Activated gamma-delta T cell (primary cell): ENCODE data around the gene SNORC.

Source experiments
- DNase-seq: peaks from one replicate; lab custom pipeline; 2025; lab: John Stamatoyannopoulos, UW

The SNORC gene

DNA sequence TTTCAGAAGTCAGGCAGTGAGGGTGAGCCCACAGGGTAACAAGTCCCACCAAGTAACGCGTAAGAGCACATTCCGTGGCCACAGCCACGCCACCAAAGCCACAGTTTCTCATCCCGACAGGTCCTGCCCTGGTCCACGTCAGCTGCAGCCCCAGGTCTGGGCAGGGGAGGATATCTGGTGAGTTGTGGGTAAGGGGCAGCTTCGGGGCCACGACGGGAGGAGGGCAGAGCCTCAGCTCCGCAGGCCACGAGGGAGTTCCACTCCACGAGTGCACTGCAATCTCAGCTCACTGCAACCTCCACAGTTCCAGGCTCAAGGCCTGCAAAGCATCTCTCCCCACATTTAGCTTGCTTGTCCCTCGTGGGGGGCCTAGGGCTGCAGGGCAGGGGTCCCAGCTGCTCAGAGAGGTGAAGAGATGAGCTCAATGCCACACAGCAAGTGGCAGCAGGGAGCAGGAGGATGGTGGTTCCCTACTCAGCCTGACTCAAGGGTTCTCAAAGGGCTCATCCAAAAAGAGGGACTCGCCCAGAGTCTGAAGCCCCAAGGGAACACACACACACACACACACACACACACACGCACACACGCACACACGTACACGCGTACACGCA lies 12.5 kb downstream of the SNORC start:
- DNase-seq: no peak

DNA sequence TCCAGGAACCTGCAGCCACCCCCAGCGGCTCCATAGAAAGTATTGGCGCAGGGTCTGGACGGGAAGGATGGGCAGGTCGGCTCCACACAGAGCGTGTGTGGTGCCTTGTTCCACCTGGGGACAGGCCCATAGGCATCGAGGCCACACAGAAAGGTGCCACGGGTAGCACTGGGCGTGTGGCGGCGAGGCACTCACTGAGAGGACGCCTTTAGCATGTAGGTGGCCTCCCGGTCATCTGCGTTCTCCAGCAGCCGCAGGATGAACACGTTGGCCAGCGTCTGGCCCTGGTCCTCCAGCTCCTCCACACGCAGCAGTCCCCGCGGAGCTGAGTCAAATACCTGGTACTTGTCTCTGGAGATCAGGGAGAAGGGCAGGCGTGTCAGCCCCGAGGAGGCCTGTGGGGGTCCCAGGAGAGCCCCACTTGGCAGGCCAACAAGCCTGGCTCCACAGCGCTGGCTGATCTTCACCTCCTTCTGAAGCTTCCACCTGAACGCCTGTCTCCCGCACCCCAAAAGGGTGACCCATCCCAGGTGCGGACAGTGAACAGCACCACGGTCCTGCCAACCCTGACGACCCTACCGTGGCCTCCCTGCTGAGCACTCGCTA lies 13.2 kb downstream of the SNORC start:
- no peak for DNase-seq

DNA sequence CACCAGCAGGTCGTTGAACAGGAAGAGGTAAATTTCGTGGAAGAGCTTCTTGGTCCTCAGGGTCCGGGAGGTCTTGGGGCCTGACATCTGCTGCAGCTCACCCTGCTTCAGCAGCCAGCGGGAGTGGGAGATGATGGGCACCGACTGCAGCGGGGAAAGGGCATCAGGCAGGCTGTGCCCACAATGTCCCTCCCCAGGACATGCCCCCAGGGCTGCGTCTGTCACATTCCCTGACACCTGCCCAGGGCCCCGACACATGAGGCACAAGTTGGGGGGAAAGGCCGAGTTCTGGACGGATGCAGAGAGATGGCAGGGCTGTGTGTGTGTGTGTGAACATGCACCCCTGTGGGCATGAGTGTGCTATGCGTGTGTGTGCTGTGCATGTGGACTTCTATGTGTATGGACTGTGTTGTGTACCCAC lies 13.9 kb downstream of the SNORC start:
- DNase-seq: no peak

DNA sequence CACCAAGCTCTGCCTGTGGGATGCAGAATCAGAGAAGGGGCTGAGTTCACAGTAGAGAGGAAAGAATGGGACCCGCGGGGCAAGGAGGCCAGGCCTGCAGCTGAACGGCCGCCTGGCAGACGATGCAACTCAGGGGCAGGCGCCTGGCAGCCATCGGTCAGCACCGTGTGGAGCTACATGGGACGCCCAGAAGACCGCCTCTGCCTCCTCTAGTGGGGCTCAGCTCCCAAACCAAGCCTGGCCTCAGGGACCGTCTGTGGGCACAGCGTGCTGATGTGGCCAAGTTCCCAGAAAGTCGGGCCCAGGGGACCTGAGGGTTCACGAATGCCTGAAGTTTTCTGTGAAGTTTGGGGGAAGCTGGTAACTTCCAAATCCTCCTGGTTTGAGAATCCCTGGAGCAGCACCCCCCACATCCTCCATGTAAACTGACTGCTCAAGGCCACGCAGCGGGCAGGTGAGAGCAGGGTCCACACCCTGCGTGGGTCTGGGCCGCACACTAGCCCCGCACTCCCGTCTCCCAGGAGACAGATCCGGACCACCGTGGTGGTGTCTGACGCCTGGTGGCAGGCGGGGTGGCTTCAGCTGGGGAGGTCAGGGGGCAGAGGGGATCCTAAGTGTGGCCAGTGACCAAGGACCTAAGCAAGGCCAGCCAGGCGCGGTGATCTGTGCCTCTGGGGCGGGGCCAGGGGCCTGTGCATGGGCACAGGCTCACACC lies 14.6 kb downstream of the SNORC start:
- DNase-seq: no peak

DNA sequence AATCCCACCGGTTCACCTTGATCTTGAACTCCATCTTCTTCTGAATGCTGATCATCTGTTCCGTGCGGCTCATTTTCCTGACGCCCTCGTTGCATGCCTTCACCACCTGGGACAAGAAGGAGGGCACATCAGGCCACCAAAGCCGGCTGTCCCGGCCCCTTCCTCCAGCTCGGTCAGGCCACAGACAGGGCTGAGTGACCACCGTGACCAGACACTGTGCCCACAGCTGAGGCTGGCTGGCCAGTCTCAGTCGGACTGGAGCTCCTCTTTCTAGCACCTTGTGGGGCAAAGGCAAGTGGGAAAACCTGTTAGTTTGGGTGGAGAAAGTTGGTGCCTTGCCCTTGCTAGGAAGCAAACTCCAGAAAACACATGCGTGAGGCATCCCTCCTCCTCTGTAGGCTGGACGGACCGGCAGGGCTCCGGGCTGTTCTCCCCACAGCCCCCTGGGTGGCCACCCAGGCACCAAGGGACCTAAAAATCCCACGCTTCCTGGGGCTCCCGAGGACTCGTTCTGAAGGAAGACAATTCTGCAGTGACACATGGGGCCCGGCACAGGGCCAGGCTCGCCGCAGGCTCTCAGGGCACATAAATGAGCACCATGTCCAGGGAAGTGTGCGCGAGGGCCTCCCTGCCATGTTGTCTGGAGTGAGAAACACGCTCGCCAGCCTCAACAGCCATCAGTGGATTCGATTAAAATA lies 15.3 kb downstream of the SNORC start:
- no peak for DNase-seq

DNA sequence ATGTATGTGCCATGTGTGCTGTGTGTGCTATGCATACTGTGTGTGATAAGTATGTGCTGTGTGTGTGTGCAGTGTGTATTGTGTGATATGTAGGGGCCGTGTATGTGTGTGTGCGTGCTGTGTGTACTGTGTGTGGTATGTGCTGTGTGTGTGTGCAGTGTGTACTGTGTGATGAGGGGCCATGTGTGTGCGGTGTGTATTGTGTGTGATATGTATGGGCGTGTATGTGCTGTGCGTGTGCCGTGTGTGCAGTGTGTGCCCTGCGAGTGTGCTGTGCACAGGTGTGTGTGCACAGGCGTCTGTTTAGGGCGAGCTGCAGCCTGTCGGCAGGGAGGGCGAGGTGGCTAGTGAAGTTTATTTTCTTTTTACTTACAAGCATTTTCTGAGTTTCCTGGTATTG lies 16.1 kb downstream of the SNORC start:
- DNase-seq: no peak

DNA sequence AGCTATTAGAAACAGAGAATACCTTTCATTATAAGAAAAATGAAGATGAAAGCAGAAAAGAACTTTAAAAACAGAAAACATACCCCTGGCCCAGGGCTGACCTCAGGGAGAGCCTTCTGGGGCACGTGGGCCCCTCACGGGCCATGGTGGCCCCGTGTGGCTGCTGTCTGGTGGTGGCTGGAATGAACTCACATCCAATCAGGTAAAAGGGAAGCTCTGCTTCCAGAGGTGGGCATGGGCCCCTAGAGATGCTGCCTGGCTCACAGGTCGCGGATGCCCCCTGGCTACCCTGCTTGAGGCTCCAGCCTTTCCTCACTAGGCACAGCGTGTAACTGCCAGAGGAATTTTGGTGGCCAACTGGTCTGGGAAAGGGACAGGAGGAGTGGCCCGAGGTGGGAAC lies 16.6 kb downstream of the SNORC start:
- no peak for DNase-seq

DNA sequence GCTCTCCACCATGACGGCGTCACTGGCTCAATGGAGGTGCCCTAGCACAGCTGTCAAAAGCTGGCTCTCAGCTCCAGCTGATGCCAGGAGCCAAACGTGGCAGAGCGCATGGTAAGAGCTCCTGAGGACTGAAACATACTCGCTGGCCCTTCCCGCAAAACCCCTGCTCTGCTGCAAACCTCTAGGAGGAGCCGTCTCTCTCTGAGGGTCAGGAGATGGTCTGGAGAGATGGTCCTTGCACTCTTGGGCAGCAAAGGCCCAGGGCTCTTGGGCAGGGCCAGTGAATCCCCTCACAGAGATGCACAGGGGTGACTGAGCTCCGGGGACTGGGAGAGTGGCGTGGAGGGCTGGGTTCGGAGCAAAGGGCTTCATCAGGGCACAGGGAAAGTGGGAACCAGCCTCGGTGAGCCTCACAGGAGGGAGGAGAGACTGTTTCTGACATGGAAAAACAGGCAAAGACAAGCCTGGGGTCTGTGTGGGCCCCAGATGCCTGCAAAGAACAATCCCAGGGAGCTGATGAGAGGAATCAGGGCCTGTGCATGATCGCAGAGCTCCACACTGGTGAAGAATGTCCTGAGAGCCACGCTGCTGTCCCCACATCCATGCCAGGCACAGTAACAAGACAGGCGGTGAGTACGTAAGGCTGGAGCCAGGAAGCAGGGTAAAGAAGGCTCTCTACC lies 17.2 kb downstream of the SNORC start:
- no peak for DNase-seq

DNA sequence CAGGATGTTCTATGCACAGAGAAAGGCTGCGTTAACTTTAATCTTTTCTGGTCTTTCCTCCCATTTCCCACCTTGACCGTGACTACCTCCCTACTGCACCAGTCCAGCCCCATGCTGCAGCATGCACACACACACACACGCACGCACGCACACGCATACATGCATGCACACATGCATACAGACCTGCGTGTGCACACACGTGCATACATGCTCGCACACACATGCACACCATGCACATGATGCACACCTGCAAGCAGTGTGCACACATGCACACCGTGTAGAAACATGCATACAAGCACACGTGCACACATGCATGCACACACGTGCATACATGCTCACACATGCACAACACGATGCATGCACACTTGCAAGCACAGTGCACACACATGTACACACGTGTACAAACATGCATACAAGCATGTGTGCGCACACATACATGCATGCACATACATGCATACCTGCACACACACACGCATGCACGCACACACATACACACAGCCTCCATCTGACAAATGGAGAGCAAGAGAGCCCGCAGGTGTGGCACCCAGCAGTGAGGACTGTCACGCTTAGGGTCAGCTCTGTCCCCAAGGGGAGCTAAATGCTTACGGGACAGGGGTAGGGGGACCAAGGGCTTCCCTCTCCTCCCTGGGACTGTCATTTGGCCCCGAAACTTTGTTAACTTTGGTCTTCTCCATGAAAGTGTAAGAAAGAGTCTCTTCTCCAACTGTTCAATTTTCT lies 18.2 kb downstream of the SNORC start:
- DNase-seq: no peak

DNA sequence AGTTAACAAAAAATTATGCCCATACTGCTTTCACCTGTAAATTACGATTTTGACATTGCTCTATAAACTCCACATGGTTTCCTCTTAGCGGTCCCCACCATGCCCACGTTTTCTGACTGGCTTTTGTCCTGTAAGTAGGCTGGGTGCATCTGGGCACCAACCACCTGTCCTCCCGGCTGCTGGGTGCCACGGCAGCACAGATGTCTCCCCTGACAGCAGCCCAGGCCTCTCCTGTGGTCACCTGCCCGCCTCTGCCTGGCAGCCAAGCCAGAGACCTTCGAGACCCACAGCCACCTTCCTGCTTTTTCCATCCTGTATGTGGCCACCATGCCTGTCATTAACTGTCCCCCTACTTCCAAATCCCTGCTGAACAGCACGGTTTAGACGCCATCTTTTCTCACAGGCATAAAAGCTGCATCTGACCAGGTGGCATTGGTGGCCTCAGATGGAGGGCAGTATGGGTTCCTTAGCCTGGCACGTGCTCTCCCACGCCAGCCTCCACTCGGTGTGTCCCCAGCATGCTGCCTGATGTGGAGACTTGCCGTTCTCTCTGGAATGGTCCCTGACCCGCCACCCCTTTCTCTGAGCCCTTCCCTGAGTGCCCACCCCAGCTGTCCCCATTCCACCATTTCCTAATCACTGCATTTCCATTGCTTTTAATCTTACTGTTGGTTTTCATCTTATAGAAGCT lies 18.9 kb downstream of the SNORC start:
- no peak for DNase-seq

DNA sequence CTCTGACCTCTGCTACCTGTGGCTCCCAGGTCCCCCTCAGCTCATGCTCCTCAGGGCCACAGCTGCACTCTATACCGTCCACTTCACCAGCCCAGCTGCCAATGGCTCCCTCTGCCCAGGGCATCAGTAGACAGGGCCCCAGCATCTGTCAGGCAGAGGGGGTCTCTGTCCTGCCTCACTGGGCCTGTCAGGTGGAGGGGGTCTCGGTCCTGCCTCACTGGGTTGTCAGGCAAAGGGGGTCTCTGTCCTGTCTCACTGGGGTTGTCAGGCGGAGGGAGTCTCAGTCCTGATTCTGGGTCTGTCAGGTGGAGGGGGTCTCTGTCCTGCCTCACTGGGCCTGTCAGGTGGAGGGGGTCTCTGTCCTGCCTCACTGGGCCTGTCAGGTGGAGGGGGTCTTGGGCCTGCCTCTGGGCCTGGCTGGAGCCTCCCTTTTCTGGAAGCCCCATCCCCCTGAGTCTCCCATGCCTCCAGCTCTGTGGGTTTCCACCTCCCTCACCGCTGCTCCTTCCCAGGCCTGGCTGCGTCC lies 19.9 kb downstream of the SNORC start:
- DNase-seq: no peak

DNA sequence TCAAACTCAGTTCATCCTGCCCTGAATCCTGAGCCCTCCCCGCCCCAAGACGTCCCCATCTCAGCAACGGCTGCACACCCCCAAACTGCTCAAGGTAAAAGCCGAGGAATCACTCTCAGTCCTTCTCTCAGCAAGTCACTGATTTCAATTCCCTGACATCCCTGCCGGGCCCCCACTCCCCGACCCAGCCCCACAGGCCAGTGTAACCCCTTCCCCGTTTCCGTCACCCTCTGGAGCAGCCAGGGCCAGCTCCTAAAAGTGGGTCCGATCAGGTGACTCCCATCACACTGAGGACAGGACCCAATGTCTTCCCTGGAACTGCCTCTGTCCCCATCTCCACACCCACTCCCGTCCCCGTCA lies 20.5 kb downstream of the SNORC start:
- DNase-seq: no peak

DNA sequence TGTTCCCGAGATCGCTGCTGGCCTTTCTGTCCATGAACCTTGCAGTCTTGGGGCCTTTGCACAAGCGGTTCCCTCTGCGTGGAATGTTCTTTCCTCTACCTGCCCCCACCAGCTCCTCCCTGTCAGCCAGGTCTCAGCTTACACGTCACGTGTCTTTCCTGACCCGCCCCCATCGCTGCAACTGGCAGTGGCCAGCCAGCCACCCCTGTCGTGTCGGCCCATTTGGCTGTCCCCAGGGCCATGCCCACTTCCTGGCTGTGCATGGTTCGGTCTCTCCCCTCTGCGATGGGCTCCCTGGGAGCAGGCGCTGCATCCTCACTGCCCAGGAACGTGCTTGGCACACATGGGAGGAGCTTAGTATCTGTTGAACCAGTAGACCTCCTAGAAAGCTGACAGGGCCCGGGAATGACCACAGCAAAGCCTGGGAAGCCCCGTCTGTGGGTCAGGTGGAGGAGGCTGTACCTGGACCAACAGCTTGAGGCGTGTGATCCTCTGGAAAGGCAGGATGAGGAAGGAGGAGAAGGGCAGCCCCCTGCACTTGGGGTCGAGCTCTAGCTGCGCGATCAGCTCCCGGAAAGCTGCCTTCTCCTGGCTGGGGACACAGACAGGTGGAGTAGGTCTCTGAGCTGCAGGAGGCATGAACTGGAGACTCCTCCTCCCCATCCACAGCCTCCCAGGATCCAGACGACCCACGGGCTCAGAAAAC lies 21.0 kb downstream of the SNORC start:
- DNase-seq: no peak

DNA sequence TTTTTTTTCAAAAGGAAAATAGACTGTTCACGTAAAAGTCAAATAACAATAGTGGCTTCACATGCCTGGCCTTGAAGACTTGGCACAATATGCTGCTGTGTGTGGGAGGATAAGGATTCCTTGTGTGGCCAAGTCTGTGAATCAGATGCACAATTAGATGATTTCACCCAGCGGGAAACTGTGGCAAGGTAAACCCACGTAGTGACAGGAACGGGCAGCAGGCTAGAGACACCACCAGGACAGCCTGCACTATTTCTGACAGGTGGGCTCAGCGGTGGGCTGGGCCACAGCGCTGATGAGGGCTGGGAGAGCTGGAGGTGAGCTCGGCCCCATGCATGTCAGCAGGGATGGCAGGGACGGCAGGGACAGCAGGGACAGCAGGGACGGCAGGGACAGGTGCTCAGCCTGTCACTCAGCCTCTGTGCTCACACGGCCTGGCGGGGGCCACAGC lies 21.6 kb downstream of the SNORC start:
- no peak for DNase-seq

DNA sequence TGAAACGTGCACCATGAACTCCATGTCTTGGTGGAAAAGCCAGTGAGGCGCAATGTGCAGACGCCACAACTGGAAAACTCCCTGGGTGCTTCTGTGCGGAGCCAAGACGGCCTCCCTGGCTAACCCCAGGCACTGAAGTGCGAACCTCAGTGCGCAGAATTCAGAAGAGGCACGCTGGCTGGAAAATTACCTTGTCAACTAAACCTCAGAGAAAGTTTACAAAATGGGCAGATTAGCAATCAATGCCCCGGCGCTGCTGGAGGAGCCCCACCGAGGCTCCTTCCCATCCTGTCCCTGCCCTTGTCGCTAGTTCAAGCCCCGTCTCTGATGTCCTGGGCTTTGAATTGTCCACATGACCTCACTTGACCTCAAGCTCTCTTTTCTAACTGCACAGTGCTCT lies 22.2 kb downstream of the SNORC start:
- no peak for DNase-seq

DNA sequence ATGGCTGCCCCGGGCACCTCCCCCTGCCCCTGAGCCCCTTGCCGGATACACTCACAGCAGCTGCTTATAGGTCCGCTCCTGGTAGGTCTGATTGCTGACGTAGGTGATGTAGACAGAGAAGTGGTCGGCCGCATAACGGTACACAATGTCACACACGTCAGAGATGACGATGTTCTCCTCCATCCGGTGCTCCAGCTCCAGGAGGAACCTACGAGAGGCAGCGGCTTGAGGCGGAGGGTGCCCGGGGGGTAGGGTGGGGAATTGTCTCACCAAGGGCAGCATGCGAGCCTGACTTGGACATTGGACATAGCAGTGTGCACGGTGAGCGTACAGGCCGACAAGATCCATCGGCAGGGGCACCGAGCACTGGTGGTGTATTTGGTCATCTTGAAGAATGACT lies 22.8 kb downstream of the SNORC start:
- no peak for DNase-seq

DNA sequence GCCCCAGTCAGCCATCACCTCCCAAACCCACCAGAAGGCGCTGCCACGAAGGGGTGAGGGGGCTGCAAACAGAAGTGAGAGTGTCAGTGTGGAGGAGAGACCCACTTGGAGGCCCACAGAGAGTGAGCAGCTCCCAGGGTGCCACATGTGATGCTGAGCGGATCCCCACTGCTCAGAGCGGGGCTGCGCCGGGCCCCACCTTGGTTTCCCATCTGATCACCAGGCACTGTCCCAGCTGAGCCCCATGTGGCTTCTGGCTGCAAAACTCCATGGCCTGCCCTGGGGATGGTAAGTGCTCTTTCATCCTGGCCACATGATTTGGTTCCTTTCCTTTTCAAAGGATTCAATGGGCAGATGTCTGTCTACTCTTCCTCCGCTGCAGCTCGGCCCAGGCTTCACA lies 23.8 kb downstream of the SNORC start:
- DNase-seq: no peak

DNA sequence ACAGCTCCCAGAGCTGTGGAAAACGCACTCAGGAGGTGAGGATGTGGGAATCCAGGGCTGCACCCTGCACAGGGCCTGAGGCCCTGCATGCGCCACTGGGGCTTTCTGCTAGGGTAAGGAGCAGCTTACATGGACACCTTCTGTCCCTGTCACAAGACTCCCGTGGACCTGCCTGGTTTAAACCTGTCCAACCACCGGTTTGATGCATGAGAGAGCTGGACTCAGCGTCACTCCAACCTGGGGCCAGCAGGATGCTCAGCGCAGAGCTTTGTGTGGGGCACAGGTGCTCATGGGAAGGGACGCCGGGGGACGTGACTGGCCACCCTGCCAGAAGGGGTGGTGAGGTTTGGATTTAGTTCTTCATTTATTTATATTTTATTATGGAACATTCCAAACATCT lies 24.2 kb downstream of the SNORC start:
- DNase-seq: no peak

DNA sequence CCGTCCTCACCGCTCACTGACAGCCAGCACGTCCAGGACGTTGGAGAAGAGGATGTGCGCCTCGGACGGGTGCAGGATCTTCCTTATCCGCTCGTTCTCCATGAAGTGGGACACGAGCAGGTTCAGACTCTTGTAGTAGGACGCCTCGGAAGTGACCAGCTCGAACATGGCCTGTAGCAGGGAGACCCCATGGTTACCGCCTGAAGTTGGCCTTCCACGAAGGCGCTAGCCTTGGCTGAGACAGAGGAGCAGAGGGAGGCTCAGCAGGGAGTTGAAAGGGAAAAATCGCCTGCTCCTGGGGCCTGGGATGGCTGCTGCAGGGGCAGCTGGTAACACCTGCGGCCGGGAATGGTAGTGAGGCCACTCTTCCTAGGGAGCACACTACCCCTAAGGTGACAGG lies 24.7 kb downstream of the SNORC start:
- no peak for DNase-seq

DNA sequence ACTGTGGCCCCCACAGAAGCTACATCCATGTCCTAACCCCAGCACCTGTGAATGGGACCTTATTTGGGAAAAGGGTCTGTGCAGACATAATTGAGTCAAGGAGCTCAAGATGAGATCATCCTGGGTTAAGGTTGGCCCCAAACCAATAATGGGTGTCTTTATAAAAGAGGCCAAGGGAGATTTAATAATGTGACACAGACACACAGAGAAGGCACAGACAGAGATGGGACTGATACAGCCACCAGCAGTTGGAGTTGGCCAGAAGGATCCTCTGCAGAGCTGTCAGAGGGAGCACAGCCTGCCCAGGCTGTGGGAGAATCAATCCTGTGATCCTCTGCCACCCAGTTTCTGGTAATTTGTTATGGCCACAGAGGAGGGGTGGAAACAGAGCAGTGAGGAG lies 26.0 kb downstream of the SNORC start:
- DNase-seq: no peak
